ENCODE data around the gene NALCN. TPM values are rescaled to one million over a fixed set of nuclear protein-coding genes. Genes with fewer than 3 reads are reported as not detected.

The NALCN gene
- total RNA-seq, 2 donors from 2014 or later = 26.9 to 28.6 TPM

DNA sequence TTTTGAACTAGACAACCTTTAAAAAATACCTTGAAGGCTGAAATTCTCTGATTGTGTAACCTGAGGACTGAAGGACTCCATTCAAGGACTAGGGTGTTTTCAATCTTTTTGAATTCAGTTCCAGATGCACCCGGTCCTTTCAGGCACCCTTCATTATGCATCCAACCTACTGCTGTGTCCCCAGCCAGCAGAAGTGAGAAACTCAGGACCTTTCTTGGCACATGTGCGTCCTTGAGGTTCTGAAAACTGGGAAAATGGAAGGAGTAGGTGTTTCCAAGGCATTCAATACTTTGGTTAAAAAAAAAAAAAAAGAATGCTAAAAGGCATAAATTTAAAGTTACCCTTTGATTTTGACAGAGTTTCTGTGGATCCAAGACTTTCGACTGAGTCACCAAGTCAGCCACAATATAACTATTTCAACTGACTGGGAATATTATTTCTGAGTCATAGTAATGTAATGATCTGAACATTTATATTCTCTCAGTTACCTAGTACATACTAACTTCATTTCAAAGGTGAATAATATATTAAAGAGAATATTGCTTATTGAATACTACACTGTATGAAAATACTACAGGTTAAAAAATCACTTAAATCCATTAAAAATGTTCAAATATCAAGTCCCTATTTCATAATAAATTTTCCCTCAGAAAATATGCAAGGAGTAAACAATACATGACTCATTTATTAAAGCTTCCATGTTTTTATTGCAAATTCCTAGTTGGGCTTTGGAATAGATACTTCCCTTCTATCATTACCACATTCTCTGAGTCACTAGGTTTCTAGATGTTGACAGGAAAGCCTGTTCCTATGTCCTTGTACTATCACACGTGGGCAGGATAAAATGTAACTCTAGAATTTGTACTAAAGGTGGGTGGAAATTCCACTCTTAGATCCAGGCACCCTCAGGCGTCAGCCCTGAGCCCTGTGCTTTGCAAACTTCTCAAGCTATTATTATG lies 33.8 kb upstream of the NALCN start:
- H3K4me1 ChIP-seq (ENCODE audit: control insufficient read depth in 1 of 2, low read depth in 2 of 2) = peaks cover 15 to 28% of the 10 kb centered on the region in 2 donors

GRCh38 chr13:101447852-101448251 lies 31.5 kb upstream of the NALCN start:
- H3K9me3 ChIP-seq = no peaks in the 10 kb centered on the region
- DNase-seq (ENCODE audit: low spot score) (no peak), ATAC-seq (ENCODE audit: insufficient number of reproducible peaks, low FRiP score, low read depth) (no peak)
- H3K4me3 ChIP-seq = no peak overlapping the region
- H3K4me1 ChIP-seq (ENCODE audit: control insufficient read depth in 1 of 2, low read depth in 2 of 2) = peaks cover 15 to 20% of the 10 kb centered on the region in 2 donors
- no peaks in the 10 kb centered on the region for H3K36me3 ChIP-seq
- TF ChIP-seq, protein P1, sequence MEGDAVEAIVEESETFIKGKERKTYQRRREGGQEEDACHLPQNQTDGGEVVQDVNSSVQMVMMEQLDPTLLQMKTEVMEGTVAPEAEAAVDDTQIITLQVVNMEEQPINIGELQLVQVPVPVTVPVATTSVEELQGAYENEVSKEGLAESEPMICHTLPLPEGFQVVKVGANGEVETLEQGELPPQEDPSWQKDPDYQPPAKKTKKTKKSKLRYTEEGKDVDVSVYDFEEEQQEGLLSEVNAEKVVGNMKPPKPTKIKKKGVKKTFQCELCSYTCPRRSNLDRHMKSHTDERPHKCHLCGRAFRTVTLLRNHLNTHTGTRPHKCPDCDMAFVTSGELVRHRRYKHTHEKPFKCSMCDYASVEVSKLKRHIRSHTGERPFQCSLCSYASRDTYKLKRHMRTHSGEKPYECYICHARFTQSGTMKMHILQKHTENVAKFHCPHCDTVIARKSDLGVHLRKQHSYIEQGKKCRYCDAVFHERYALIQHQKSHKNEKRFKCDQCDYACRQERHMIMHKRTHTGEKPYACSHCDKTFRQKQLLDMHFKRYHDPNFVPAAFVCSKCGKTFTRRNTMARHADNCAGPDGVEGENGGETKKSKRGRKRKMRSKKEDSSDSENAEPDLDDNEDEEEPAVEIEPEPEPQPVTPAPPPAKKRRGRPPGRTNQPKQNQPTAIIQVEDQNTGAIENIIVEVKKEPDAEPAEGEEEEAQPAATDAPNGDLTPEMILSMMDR (IDR thresholded peaks at IDR 0.05) = no peak
- no peak overlapping the region for H3K27ac ChIP-seq
- no peaks in the 10 kb centered on the region for H3K27me3 ChIP-seq (replicated peaks; ENCODE audit: insufficient read depth)

More for the DNA sequence above, 33.8 kb upstream of the NALCN start:
- no peak overlapping the region for H3K4me3 ChIP-seq
- DNase-seq (ENCODE audit: low spot score) (no peak), ATAC-seq (ENCODE audit: insufficient number of reproducible peaks, low FRiP score, low read depth) (no peak)
- TF ChIP-seq, protein P1 (IDR thresholded peaks at IDR 0.05) = no peak
- H3K27me3 ChIP-seq (replicated peaks; ENCODE audit: insufficient read depth) = no peaks in the 10 kb centered on the region
- no peaks in the 10 kb centered on the region for H3K36me3 ChIP-seq
- H3K27ac ChIP-seq = peak overlapping the region in 1 of 2 donors; percentile 11
- H3K9me3 ChIP-seq = no peaks in the 10 kb centered on the region

- no peak for ATAC-seq (ENCODE audit: insufficient number of reproducible peaks, low FRiP score, low read depth)
- H3K4me3 ChIP-seq = no peak overlapping the region
- H3K27me3 ChIP-seq (replicated peaks; ENCODE audit: insufficient read depth) = no peaks in the 10 kb centered on the region
- TF ChIP-seq, protein P1 (IDR thresholded peaks at IDR 0.05) = no peak
- H3K9me3 ChIP-seq = no peaks in the 10 kb centered on the region
- H3K36me3 ChIP-seq = no peaks in the 10 kb centered on the region
- no peak overlapping the region for H3K27ac ChIP-seq
- DNase-seq (ENCODE audit: low spot score) = no peak
- no peaks in the 10 kb centered on the region for H3K4me1 ChIP-seq (ENCODE audit: control insufficient read depth in 1 of 2, low read depth in 2 of 2)
Measured at GRCh38 chr13:101434486-101434885, 18.2 kb upstream of the NALCN start.

DNA sequence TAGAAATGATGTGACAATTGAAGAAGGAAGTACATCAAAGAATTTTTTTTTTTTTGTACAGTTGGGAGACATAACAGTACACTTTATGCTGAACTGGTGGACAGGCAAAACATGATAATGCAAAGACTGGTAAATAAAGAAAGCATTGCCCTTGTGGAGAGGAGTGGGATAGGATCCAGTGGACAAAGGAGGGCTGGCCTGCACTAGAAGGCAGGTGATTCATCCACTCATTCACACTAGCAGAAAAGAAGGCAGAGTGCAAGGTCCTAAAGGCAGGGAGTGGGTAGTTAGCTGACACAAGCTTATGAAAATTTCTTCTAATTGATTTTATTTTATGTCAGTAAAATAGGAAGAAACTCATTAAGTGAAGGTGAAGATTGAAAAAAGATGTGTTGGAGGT lies 17.6 kb upstream of the NALCN start:
- Histone ChIP-seq H3K4me1 (ENCODE audit: control insufficient read depth in 1 of 2, low read depth in 2 of 2) (no peaks in the 10 kb centered on the region), H3K27me3 (replicated peaks; ENCODE audit: insufficient read depth) (no peaks in the 10 kb centered on the region), H3K36me3 (no peaks in the 10 kb centered on the region), H3K4me3 (no peak overlapping the region), H3K27ac (no peak overlapping the region), H3K9me3 (no peaks in the 10 kb centered on the region)
- TF ChIP-seq, protein P1 (IDR thresholded peaks at IDR 0.05) = no peak
- no peak for ATAC-seq (ENCODE audit: insufficient number of reproducible peaks, low FRiP score, low read depth)
- DNase-seq (ENCODE audit: low spot score) = no peak

DNA sequence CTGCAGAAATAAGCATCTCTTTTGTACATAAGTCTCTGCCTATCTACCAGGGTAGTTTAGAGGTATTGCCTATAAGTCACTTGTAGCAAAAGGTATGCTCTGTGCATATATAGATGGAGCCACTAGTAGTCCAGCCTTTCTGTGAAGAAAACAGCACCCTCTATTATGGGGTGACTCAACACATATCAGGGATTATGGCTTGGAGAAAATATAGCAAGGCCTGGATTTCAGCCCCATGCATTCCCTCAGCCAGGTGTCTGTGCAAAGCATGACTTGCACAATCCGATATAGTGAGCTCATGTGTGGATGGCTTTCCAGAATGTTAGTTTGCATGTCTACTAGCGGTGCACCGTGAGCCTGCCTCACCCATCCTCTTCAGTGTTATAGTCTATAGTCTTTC lies 13.4 kb upstream of the NALCN start:
- H3K4me1 ChIP-seq (ENCODE audit: control insufficient read depth in 1 of 2, low read depth in 2 of 2) = no peaks in the 10 kb centered on the region
- H3K27ac ChIP-seq = no peak overlapping the region
- no peak overlapping the region for H3K4me3 ChIP-seq
- no peak for ATAC-seq (ENCODE audit: insufficient number of reproducible peaks, low FRiP score, low read depth)
- no peak for DNase-seq (ENCODE audit: low spot score)
- no peaks in the 10 kb centered on the region for H3K36me3 ChIP-seq
- H3K27me3 ChIP-seq (replicated peaks; ENCODE audit: insufficient read depth) = no peaks in the 10 kb centered on the region
- no peaks in the 10 kb centered on the region for H3K9me3 ChIP-seq
- TF ChIP-seq, protein P1 (IDR thresholded peaks at IDR 0.05) = no peak
